Measurements from ENCODE around the gene ATP2C2.
"Not testable (repeated sequence)": the region's sequence is repeated elsewhere in the genome, so short reads cannot be mapped to it uniquely, and the experiment has no call there.

ATP2C2 gene

GRCh38 chr16:84368308-84368996, at the start of gene ATP2C2:
ATP2C2 (plus strand) TSS chr16:84368538; CDS start chr16:84368616, 78 bp downstream.
- no peak for DNase-seq

- no peak for DNase-seq
These were observed 49.1 kb upstream of the ATP2C2 start for GRCh38 chr16:84319146-84319760.

GRCh38 chr16:84320511-84320910, 47.8 kb upstream of the ATP2C2 start:
- DNase-seq, result no peak

- DNase-seq, result no peak
These were observed 46.4 kb upstream of the ATP2C2 start for GRCh38 chr16:84321932-84322331.

GRCh38 chr16:84322749-84323148, 45.6 kb upstream of the ATP2C2 start:
- DNase-seq, result no peak

GRCh38 chr16:84323606-84324005, 44.7 kb upstream of the ATP2C2 start:
- DNase-seq, result no peak

GRCh38 chr16:84324434-84325262, 43.7 kb upstream of the ATP2C2 start:
- DNase-seq, result no peak

- DNase-seq, result no peak
These were observed 41.8 kb upstream of the ATP2C2 start for GRCh38 chr16:84326545-84326944.

- no peak for DNase-seq
These were observed 40.3 kb upstream of the ATP2C2 start for GRCh38 chr16:84327926-84328505.

GRCh38 chr16:84329016-84329415, 39.3 kb upstream of the ATP2C2 start:
- DNase-seq, result no peak

GRCh38 chr16:84329843-84330684, 38.3 kb upstream of the ATP2C2 start:
- no peak for DNase-seq

GRCh38 chr16:84330685-84331050, 37.7 kb upstream of the ATP2C2 start:
- no peak for DNase-seq

- DNase-seq, result no peak
These were observed 36.1 kb upstream of the ATP2C2 start for GRCh38 chr16:84331998-84332780.

- no peak for DNase-seq
These were observed 35.2 kb upstream of the ATP2C2 start for GRCh38 chr16:84332975-84333684.

GRCh38 chr16:84334058-84334457, 34.3 kb upstream of the ATP2C2 start:
- no peak for DNase-seq

GRCh38 chr16:84334482-84334881, 33.9 kb upstream of the ATP2C2 start:
- DNase-seq, result no peak

GRCh38 chr16:84337236-84337635, 31.1 kb upstream of the ATP2C2 start:
- DNase-seq, result not testable (repeated sequence)

- peak; percentile 56 for DNase-seq
These were observed 29.0 kb upstream of the ATP2C2 start for GRCh38 chr16:84339311-84339710.

- no peak for DNase-seq
These were observed 28.6 kb upstream of the ATP2C2 start for GRCh38 chr16:84339766-84340165.

- DNase-seq, result no peak
These were observed 27.9 kb upstream of the ATP2C2 start for GRCh38 chr16:84340325-84341040.
